Brain microvascular endothelial cell (primary cell): ENCODE results near the gene KIF13A.

ENCODE experiments used
- DNase-seq: peaks from one replicate; pipeline ENCODE4 v3.0.0-alpha.2; 2020
- H3K27ac ChIP-seq: fragments of 250-450 bp; sonication (Bioruptor Pico); 2 replicates; pipeline ENCODE4 v1.5.1; 2020; ENCODE audit warnings: mild to moderate bottlenecking, moderate library complexity
- H3K27me3 ChIP-seq: fragments of 250-450 bp; sonication (Bioruptor Pico); replicated peaks from 2 replicates; pipeline ENCODE4 v1.5.1; 2020; ENCODE audit warnings: mild to moderate bottlenecking
- H3K36me3 ChIP-seq: fragments of 250-450 bp; sonication (Bioruptor Pico); replicated peaks from 2 replicates; pipeline ENCODE4 v1.5.1; 2020; ENCODE audit warnings: mild to moderate bottlenecking
- H3K4me3 ChIP-seq: 2 replicates; pipeline ENCODE4 v1.5.1; 2011; ENCODE audit warnings: low read depth, mild to moderate bottlenecking, control low read depth, low read length, moderate library complexity
- in situ Hi-C: cut with HindIII; loops from 2 replicates; pipeline ENCODE4 v1.10.0; 2017; ENCODE audit warnings: low sequenced_read_pairs, low pct_ligation_motif_present
- TF ChIP-seq, protein P1 (sequence below): IDR thresholded peaks from 2 replicates; pipeline ENCODE4 v1.5.1; 2011; ENCODE audit warnings: low read depth, mild to moderate bottlenecking, moderate library complexity, low read length, control low read depth, inconsistent platforms; ENCODE audit errors: missing control alignments

Gene KIF13A

DNA sequence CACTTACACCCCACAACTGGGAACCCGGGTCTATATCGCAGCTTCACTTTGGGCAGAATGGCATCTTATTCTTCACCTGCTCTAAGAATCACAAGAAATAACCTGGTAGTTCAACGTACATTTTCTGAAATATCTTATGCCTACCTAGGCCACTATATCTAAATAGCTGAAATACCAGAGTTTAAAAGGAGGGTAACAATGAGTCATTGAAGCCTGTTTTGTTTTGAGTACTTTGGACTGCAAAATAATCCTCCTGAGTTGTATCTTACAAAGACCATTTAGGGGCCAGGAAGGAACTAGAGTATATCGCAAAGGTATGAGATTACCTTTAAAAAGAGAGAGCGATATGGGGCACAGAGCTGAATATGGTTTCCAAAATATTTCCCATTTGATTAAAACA lies 184.0 kb downstream of the KIF13A start:
- peaks cover 18% of the 10 kb centered on the region for H3K36me3 ChIP-seq
- in situ Hi-C loops = no loop called here
- no peak overlapping the region for H3K27ac ChIP-seq
- TF ChIP-seq, protein P1, sequence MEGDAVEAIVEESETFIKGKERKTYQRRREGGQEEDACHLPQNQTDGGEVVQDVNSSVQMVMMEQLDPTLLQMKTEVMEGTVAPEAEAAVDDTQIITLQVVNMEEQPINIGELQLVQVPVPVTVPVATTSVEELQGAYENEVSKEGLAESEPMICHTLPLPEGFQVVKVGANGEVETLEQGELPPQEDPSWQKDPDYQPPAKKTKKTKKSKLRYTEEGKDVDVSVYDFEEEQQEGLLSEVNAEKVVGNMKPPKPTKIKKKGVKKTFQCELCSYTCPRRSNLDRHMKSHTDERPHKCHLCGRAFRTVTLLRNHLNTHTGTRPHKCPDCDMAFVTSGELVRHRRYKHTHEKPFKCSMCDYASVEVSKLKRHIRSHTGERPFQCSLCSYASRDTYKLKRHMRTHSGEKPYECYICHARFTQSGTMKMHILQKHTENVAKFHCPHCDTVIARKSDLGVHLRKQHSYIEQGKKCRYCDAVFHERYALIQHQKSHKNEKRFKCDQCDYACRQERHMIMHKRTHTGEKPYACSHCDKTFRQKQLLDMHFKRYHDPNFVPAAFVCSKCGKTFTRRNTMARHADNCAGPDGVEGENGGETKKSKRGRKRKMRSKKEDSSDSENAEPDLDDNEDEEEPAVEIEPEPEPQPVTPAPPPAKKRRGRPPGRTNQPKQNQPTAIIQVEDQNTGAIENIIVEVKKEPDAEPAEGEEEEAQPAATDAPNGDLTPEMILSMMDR = no peak
- no peak for DNase-seq
- no peaks in the 10 kb centered on the region for H3K27me3 ChIP-seq
- no peak overlapping the region for H3K4me3 ChIP-seq

DNA sequence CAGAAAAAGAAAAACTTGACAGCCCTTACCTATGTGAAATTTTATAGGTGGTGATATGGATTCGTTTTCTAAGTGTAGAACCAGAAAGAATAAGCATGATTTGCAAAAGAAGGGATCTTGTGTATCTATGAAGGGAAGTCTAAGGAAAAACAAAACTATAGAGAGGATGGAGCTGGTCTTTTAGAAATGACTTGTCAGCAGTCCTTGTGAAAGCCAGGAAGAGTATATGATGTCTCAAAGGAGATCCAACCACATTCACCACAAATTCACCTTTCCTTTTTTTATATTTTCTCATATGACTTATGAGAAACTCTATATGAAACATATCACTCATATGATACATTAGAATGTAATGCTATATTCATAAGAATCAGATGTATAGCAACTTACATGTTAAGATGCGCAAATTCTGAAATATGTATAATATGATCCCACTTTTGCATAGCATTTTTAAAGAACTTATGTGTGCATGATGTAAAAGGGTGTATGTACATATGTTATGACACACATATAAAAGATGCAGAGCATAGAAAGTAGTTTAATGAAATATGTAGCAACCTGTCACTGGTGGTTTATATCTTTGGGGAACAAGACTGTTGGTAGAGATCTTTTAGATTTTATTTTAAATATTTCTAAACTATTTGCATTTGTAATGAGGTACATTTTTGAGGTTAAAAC lies 188.8 kb downstream of the KIF13A start:
- in situ Hi-C loops = no loop called here
- DNase-seq = no peak
- TF ChIP-seq, protein P1 = no peak
- Histone ChIP-seq H3K4me3 (no peak overlapping the region), H3K27ac (no peak overlapping the region), H3K27me3 (no peaks in the 10 kb centered on the region), H3K36me3 (peaks cover 23% of the 10 kb centered on the region)

DNA sequence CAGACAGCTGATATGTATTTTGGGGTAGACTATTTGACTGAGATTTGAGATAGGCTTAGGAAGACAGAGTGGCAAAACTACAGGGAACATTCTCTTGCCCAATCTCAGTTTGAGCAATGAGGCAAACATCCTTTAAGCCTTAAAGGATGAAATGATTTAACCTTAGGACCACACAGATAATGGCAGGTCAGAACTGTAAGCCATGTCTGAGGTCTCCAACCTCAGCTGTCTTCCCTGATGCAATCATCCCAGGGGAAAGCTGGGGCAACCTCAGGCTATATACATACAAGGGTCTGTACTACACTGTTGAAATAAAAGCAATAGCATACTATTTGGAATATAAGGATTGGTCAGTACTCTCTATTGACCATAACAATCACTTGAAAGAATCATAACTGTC lies 196.9 kb downstream of the KIF13A start:
- Histone ChIP-seq H3K4me3 (no peak overlapping the region), H3K27ac (no peak overlapping the region), H3K36me3 (peaks cover 10% of the 10 kb centered on the region), H3K27me3 (no peaks in the 10 kb centered on the region)
- DNase-seq = no peak
- in situ Hi-C loops = no loop called here
- TF ChIP-seq, protein P1 = no peak

DNA sequence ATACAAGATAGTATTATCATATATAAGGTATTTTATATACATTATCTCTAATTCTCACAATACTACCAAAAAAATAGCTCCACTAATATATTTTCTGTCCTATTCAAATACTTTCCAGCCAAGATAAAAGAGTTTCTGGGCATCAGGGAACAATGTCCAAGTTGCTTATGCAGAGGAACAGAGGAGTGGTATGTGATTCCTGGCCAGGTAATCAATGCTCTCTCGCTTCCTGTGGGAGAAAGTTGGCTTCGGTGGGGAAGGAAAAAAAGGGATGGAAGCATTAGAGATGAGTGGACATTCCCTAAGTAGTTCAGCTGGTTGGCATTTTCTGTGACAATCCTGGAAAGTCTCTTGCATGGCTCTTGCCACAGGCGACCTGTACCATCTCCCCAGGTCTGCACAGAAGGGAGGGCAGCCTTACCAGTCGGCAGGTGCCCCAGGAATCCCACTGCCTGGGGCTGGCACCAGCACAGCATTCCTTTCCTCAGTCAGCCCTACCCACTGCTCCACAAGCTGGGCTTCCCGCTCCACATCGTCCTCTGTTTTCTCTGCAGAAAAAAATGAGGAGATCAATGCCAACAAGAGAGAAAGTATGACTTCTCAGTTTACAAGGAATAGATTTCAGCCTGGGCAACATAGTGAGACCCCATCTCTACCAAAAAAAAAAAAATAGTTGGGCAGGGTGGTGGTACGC lies 202.2 kb downstream of the KIF13A start:
- TF ChIP-seq, protein P1 = no peak

DNA sequence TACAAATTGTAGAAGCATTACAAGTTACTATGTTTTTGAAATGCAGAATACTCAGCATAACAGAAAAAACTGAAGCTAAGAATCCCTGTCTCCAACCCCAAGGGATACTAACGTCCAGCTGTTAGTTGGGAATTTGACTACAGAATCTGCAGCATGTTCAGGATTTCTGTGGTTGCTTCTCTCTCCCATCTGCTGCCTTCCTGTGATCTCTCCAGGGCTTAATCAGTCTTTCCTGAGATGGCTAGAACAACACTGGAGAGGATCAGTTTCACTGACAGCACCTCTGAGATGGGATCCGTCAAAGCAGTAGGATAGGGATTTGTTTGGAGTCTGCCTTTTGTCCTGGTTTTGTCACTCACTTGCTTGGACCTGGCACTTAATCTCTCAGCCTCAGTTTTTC lies 207.4 kb downstream of the KIF13A start:
- H3K27ac ChIP-seq = no peak overlapping the region
- H3K36me3 ChIP-seq = peaks cover 34% of the 10 kb centered on the region
- TF ChIP-seq, protein P1 = no peak
- H3K4me3 ChIP-seq = no peak overlapping the region
- DNase-seq = no peak
- H3K27me3 ChIP-seq = no peaks in the 10 kb centered on the region
- in situ Hi-C loops = no loop called here

More for the DNA sequence above, 202.2 kb downstream of the KIF13A start:
- no peak overlapping the region for H3K4me3 ChIP-seq
- H3K27me3 ChIP-seq = no peaks in the 10 kb centered on the region
- DNase-seq = no peak
- in situ Hi-C loops = no loop called here
- H3K36me3 ChIP-seq = peaks cover 15% of the 10 kb centered on the region
- no peak overlapping the region for H3K27ac ChIP-seq
